HCT116 (cell line): ENCODE results near the gene GJB1. TPM values are rescaled to one million over a fixed set of nuclear protein-coding genes. Genes with fewer than 3 reads are reported as not detected.

ENCODE experiments used
- ATAC-seq: fragments of 200-7000 bp; cut with Tn5 transposase; 2 replicates; pipeline ENCODE4 v1.9.1; 2020; ENCODE audit warnings: mild to moderate bottlenecking, moderate library complexity
- BruUV-seq: library from RNA; stranded (reverse); fragments of 400-500 nt; replicated peaks from 2 replicates; lab custom pipeline; 2021; lab: Mats Ljungman, UMichigan
- CTCF ChIA-PET: fragments of 300-600 bp; sonication (Branson Sonifier 250); formaldehyde crosslinking; loops from one replicate; lab custom pipeline; 2021; ENCODE audit warnings: antibody characterized with exemption; lab: Charles Lee
- POLR2A ChIA-PET: fragments of 300-600, 350-600 bp; sonication (Branson Sonifier 250); formaldehyde crosslinking; loops from one replicate; lab custom pipeline; 2021; ENCODE audit warnings: antibody characterized with exemption; lab: Charles Lee
- RAD21 ChIA-PET, 2 experiments: fragments of 300-600 bp; sonication (Branson Sonifier 250); formaldehyde crosslinking; loops; one replicate each; lab custom pipeline; 2023; ENCODE audit warnings: low total read pairs in 2 of 2; ENCODE audit not compliant: uncharacterized antibody in 2 of 2, unreplicated experiment in 2 of 2, low non-redundant PET in 1 of 2; lab: Charles Lee
- DNase-seq: peaks from one replicate; pipeline ENCODE4 v3.0.0-alpha.2; 2010; ENCODE audit warnings: low read depth, low spot score
- H2AFZ ChIP-seq: fragments of 200-600 bp; shearing (Covaris generic), sonication (generic); 2 replicates; pipeline ENCODE4 v1.6.1; 2017; ENCODE audit warnings: low read depth, mixed run types, mixed read lengths, antibody characterized with exemption, low read length; ENCODE audit not compliant: poor library complexity, severe bottlenecking
- H3K27ac ChIP-seq: 2 replicates; pipeline ENCODE4 v1.5.1; 2012; ENCODE audit warnings: low read depth, low read length
- H3K27me3 ChIP-seq: fragments of 200-600 bp; sonication (generic); 2 replicates; pipeline ENCODE4 v1.6.1; 2016; ENCODE audit warnings: mixed run types, low read length, mixed read lengths; ENCODE audit not compliant: insufficient read depth
- H3K36me3 ChIP-seq, 2 experiments: fragments of 200-500 bp in 1 of 2; fragments of 200-600 bp in 1 of 2; sonication (Bioruptor generic) in 1 of 2; sonication (generic) in 1 of 2; 2 replicates each; pipeline versions ENCODE4 v1.5.1 to v1.6.1; 2014 to 2016; ENCODE audit warnings: low read length in 2 of 2, inconsistent platforms in 1 of 2, mixed read lengths in 1 of 2, mixed run types in 1 of 2; ENCODE audit not compliant: insufficient read depth in 2 of 2, control insufficient read depth in 1 of 2
- H3K4me1 ChIP-seq, 2 experiments: fragments of 200-600 bp in 1 of 2; sonication (generic) in 1 of 2; 2 replicates each; pipeline versions ENCODE4 v1.5.1 to v1.6.1; 2012 to 2017; ENCODE audit warnings: low read length in 2 of 2, inconsistent platforms in 1 of 2, mild to moderate bottlenecking in 1 of 2, mixed read lengths in 1 of 2, mixed run types in 1 of 2, moderate library complexity in 1 of 2; ENCODE audit not compliant: insufficient read depth in 2 of 2, control insufficient read depth in 1 of 2
- H3K4me2 ChIP-seq: fragments of 200-600 bp; sonication (generic); 2 replicates; pipeline ENCODE4 v1.6.1; 2017; ENCODE audit warnings: mixed run types, low read length, mixed read lengths
- H3K4me3 ChIP-seq, 2 experiments: fragments of 200-600 bp in 1 of 2; sonication (generic) in 1 of 2; replicated peaks in 1 of 2; 2 replicates each; pipeline ENCODE4 v1.5.1; 2011 to 2016; ENCODE audit warnings: low read length in 2 of 2, control low read depth in 1 of 2, low read depth in 1 of 2, mild to moderate bottlenecking in 1 of 2, mixed read lengths in 1 of 2, mixed run types in 1 of 2
- H3K79me2 ChIP-seq: fragments of 200-600 bp; sonication (generic); 2 replicates; pipeline ENCODE4 v1.6.1; 2017; ENCODE audit warnings: mild to moderate bottlenecking, mixed run types, low read length, moderate library complexity, mixed read lengths; ENCODE audit not compliant: insufficient read depth
- H3K9ac ChIP-seq: fragments of 200-600 bp; sonication (generic); 2 replicates; pipeline ENCODE4 v1.6.1; 2016; ENCODE audit warnings: low read length, mixed read lengths
- H3K9me2 ChIP-seq: fragments of 200-600 bp; sonication (generic), shearing (Covaris generic); 2 replicates; pipeline ENCODE4 v1.6.1; 2017; ENCODE audit warnings: mixed run types, mild to moderate bottlenecking, moderate library complexity; ENCODE audit not compliant: insufficient read depth
- H3K9me3 ChIP-seq, 2 experiments: fragments of 200-500 bp in 1 of 2; fragments of 200-600 bp in 1 of 2; sonication (Bioruptor generic) in 1 of 2; sonication (generic) in 1 of 2; 2 replicates each; pipeline ENCODE4 v1.6.1; 2014 to 2017; ENCODE audit warnings: low read length in 2 of 2, mixed read lengths in 2 of 2, inconsistent platforms in 1 of 2, low read depth in 1 of 2, mild to moderate bottlenecking in 1 of 2, mixed run types in 1 of 2, moderate library complexity in 1 of 2; ENCODE audit not compliant: control insufficient read depth in 1 of 2, insufficient read depth in 1 of 2
- H4K20me1 ChIP-seq: fragments of 200-600 bp; sonication (generic), shearing (Covaris generic); 2 replicates; pipeline ENCODE4 v1.6.1; 2017; ENCODE audit warnings: mixed run types, mild to moderate bottlenecking, moderate library complexity; ENCODE audit not compliant: insufficient read depth
- CBX3 ChIP-seq: IDR thresholded peaks from 2 replicates; pipeline ENCODE4 v1.6.1; 2012; ENCODE audit warnings: low read depth
- CEBPB ChIP-seq: IDR thresholded peaks from 2 replicates; pipeline ENCODE4 v1.6.1; 2012; ENCODE audit warnings: low read depth
- EGR1 ChIP-seq: IDR thresholded peaks from 2 replicates; pipeline ENCODE4 v1.6.1; 2012; ENCODE audit warnings: low read depth
- ELF1 ChIP-seq: IDR thresholded peaks from 2 replicates; pipeline ENCODE4 v1.6.1; 2012; ENCODE audit warnings: low read depth, borderline replicate concordance
- EZH2 ChIP-seq: fragments of 200-600 bp; sonication (generic); IDR thresholded peaks from 2 replicates; pipeline ENCODE4 v1.6.1; 2017; ENCODE audit warnings: antibody characterized with exemption, mixed run types
- EZH2phosphoT487 ChIP-seq: fragments of 200-600 bp; IDR thresholded peaks from 2 replicates; pipeline ENCODE4 v1.6.1; 2018; ENCODE audit warnings: antibody characterized with exemption, borderline replicate concordance
- POLR2A ChIP-seq: IDR thresholded peaks from 2 replicates; pipeline ENCODE4 v1.7.0; 2011; ENCODE audit warnings: borderline replicate concordance; ENCODE audit not compliant: insufficient read depth, insufficient read length; ENCODE audit errors: extremely low read depth
- SP1 ChIP-seq: IDR thresholded peaks from 2 replicates; pipeline ENCODE4 v1.6.1; 2012; ENCODE audit warnings: low read depth
- SRF ChIP-seq: IDR thresholded peaks from 2 replicates; pipeline ENCODE4 v1.6.1; 2012; ENCODE audit warnings: low read depth
- TCF7L2 ChIP-seq: IDR thresholded peaks from 2 replicates; pipeline ENCODE4 v1.7.0; 2011; ENCODE audit warnings: borderline replicate concordance, inconsistent platforms; ENCODE audit not compliant: insufficient read depth, insufficient read length; ENCODE audit errors: extremely low read depth
- ZFX ChIP-seq: fragments of 450-650 bp; IDR thresholded peaks from 2 replicates; pipeline ENCODE4 v1.6.1; 2017
- ZNF274 ChIP-seq: fragments of 200-500 bp; sonication (Bioruptor generic); IDR thresholded peaks from 2 replicates; pipeline ENCODE4 v1.6.1; 2014; ENCODE audit warnings: mild to moderate bottlenecking, low read depth, low read length, inconsistent platforms
- intact Hi-C: fragments of 100-400 bp; cut with micrococcal nuclease; formaldehyde crosslinking; loops from 2 replicates; pipeline ENCODE4 v1.10.0; 2022
- total RNA-seq: library from RNA; stranded (reverse); gene quantifications from one replicate; pipeline ENCODE4 v1.2.1, GENCODE V29; 2021; ENCODE audit not compliant: unreplicated experiment
- TF ChIP-seq, protein P1 (sequence below): IDR thresholded peaks from 2 replicates; pipeline ENCODE4 v1.6.1; 2011; ENCODE audit warnings: mild to moderate bottlenecking, low read length, moderate library complexity; ENCODE audit not compliant: insufficient replicate concordance; ENCODE audit errors: extremely low read depth
- TF ChIP-seq, protein P2 (sequence below): IDR thresholded peaks from 2 replicates; pipeline ENCODE4 v1.6.1; 2012
- TF ChIP-seq, protein P3 (sequence below), 3 experiments: fragments of 200-600 bp in 1 of 3; sonication (generic) in 1 of 3; IDR thresholded peaks in 2 of 3; conservative IDR thresholded peaks in 1 of 3; 2 replicates each; pipeline ENCODE4 v1.5.1; 2012 to 2017; ENCODE audit warnings: low read depth in 2 of 3, low read length in 2 of 3, antibody characterized with exemption in 1 of 3, borderline replicate concordance in 1 of 3, control low read depth in 1 of 3, mild to moderate bottlenecking in 1 of 3, mixed read lengths in 1 of 3, mixed run types in 1 of 3, moderate library complexity in 1 of 3; ENCODE audit not compliant: insufficient read depth in 1 of 3

GJB1 gene
- total RNA-seq, 1 experiment from 2014 or later: not detected

DNA sequence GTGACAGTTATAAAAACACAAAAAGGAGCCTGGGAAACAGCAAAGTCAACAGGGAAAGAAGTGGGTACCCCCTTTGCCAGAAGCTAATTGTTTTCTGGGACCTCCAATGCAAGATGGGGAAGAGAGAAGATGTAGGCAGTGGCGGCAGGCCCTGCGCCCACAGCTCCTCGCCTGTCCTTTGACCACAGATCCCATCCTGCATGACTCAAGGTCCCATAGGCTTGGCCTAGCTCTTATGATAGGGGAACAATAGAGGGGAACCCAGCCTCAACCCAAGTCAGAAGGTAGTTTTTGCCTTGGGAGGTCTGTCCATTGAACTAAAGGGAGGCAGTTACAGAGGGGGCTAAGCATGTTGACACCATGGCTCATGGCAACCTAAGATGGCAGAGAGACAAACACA lies 16.8 kb downstream of the GJB1 start:
- TF ChIP-seq POLR2A (no peak), ELF1 (no peak), CEBPB (no peak), SP1 (no peak)
- TF ChIP-seq, protein P1, sequence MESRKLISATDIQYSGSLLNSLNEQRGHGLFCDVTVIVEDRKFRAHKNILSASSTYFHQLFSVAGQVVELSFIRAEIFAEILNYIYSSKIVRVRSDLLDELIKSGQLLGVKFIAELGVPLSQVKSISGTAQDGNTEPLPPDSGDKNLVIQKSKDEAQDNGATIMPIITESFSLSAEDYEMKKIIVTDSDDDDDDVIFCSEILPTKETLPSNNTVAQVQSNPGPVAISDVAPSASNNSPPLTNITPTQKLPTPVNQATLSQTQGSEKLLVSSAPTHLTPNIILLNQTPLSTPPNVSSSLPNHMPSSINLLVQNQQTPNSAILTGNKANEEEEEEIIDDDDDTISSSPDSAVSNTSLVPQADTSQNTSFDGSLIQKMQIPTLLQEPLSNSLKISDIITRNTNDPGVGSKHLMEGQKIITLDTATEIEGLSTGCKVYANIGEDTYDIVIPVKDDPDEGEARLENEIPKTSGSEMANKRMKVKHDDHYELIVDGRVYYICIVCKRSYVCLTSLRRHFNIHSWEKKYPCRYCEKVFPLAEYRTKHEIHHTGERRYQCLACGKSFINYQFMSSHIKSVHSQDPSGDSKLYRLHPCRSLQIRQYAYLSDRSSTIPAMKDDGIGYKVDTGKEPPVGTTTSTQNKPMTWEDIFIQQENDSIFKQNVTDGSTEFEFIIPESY: no peak
- Histone ChIP-seq H3K9me3 (no peaks in the 10 kb centered on the region), H3K4me1 (no peaks in the 10 kb centered on the region), H3K9ac (no peak overlapping the region), H3K4me3 (no peak overlapping the region), H4K20me1 (no peaks in the 10 kb centered on the region), H3K79me2 (no peaks in the 10 kb centered on the region), H2AFZ (no peak overlapping the region), H3K36me3 (peaks cover 0 to 2% of the 10 kb centered on the region in 2 experiments; a peak in 1 of 4 replicates), H3K27me3 (no peaks in the 10 kb centered on the region), H3K27ac (no peak overlapping the region), H3K4me2 (no peak overlapping the region), H3K9me2 (no peaks in the 10 kb centered on the region)
- intact Hi-C loops: no loop called here
- BruUV-seq: TSS peak; percentile 69
- CTCF ChIA-PET: no interaction called here
- ATAC-seq (no peak), DNase-seq (no peak)
- RAD21 ChIA-PET: no interaction called here
- POLR2A ChIA-PET: no interaction called here

DNA sequence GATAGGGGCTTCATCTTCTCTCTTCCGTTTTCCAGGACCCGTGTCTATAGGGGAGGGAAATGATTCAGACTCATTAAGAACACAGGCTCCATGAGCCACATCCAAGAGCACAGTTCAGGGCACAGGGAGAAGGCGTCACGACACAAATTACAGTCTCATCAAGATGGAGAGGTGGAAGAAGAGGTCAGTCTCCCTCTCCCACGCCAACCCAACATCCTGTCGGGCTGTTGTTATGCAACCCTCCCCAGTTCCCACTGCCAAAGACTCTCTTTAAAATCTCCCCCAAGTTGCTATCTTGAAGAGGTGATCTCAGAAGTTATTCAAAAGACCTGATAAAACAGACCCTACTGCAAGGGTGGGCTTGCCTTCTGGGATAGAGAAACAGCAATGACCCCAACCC lies 18.3 kb downstream of the GJB1 start:
- H3K79me2 ChIP-seq: no peaks in the 10 kb centered on the region
- no peak overlapping the region for H3K4me3 ChIP-seq
- no peak overlapping the region for H2AFZ ChIP-seq
- H3K9me3 ChIP-seq: no peaks in the 10 kb centered on the region
- no peaks in the 10 kb centered on the region for H3K9me2 ChIP-seq
- RAD21 ChIA-PET: no interaction called here
- no peak overlapping the region for H3K9ac ChIP-seq
- intact Hi-C loops: no loop called here
- BruUV-seq: no TSS peak
- CTCF ChIA-PET: no interaction called here
- DNase-seq (no peak), ATAC-seq (no peak)
- no peak overlapping the region for H3K27ac ChIP-seq
- no peaks in the 10 kb centered on the region for H3K27me3 ChIP-seq
- POLR2A ChIA-PET: no interaction called here
- H4K20me1 ChIP-seq: no peaks in the 10 kb centered on the region
- no peak overlapping the region for H3K4me2 ChIP-seq
- H3K4me1 ChIP-seq: no peaks in the 10 kb centered on the region
- peaks cover 0 to 2% of the 10 kb centered on the region in 2 experiments; a peak in 1 of 4 replicates for H3K36me3 ChIP-seq
- TF ChIP-seq EZH2 (no peak), TCF7L2 (no peak), POLR2A (no peak), ZFX (no peak), ELF1 (no peak), EZH2phosphoT487 (no peak), EGR1 (no peak), CBX3 (no peak), SRF (no peak), SP1 (no peak), ZNF274 (no peak), CEBPB (no peak)
- TF ChIP-seq, protein P2, sequence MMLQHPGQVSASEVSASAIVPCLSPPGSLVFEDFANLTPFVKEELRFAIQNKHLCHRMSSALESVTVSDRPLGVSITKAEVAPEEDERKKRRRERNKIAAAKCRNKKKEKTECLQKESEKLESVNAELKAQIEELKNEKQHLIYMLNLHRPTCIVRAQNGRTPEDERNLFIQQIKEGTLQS: no peak
- TF ChIP-seq, protein P3, sequence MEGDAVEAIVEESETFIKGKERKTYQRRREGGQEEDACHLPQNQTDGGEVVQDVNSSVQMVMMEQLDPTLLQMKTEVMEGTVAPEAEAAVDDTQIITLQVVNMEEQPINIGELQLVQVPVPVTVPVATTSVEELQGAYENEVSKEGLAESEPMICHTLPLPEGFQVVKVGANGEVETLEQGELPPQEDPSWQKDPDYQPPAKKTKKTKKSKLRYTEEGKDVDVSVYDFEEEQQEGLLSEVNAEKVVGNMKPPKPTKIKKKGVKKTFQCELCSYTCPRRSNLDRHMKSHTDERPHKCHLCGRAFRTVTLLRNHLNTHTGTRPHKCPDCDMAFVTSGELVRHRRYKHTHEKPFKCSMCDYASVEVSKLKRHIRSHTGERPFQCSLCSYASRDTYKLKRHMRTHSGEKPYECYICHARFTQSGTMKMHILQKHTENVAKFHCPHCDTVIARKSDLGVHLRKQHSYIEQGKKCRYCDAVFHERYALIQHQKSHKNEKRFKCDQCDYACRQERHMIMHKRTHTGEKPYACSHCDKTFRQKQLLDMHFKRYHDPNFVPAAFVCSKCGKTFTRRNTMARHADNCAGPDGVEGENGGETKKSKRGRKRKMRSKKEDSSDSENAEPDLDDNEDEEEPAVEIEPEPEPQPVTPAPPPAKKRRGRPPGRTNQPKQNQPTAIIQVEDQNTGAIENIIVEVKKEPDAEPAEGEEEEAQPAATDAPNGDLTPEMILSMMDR (IDR thresholded peaks at IDR 0.05 in 2 of 3, conservative IDR thresholded peaks at IDR 0.05 in 1 of 3; ENCODE audit: borderline replicate concordance in 1 of 3, insufficient read depth in 1 of 3, low read depth in 2 of 3, low read length in 2 of 3): no peak
- TF ChIP-seq, protein P1: no peak
